Neural cell (in vitro differentiated cells): Measurements from ENCODE around the gene HMX1.

Source experiments
- CTCF ChIP-seq: fragments of 450-650 bp; IDR thresholded peaks from 2 replicates; pipeline ENCODE4 v1.5.1; 2014; ENCODE audit warnings: antibody characterized with exemption, mild to moderate bottlenecking, moderate library complexity; ENCODE audit not compliant: poor library complexity, severe bottlenecking
- EZH2 ChIP-seq: fragments of 200-600, 300-800 bp; shearing (Covaris generic), sonication (generic); IDR thresholded peaks from 2 replicates; pipeline ENCODE4 v1.6.1; 2014; ENCODE audit warnings: antibody characterized with exemption, low read length, borderline replicate concordance, mild to moderate bottlenecking; ENCODE audit not compliant: insufficient read depth, poor library complexity, severe bottlenecking
- MXI1 ChIP-seq: fragments of 450-650 bp; conservative IDR thresholded peaks from 2 replicates; pipeline ENCODE4 v1.6.1; 2014; ENCODE audit warnings: antibody characterized with exemption, mild to moderate bottlenecking; ENCODE audit not compliant: poor library complexity, severe bottlenecking
- POLR2AphosphoS5 ChIP-seq: IDR thresholded peaks from 2 replicates; pipeline ENCODE4 v1.6.1; 2012
- SMC3 ChIP-seq: fragments of 450-650 bp; conservative IDR thresholded peaks from 2 replicates; pipeline ENCODE4 v1.6.1; 2014; ENCODE audit warnings: antibody characterized with exemption, mild to moderate bottlenecking, moderate library complexity; ENCODE audit not compliant: poor library complexity

DNA sequence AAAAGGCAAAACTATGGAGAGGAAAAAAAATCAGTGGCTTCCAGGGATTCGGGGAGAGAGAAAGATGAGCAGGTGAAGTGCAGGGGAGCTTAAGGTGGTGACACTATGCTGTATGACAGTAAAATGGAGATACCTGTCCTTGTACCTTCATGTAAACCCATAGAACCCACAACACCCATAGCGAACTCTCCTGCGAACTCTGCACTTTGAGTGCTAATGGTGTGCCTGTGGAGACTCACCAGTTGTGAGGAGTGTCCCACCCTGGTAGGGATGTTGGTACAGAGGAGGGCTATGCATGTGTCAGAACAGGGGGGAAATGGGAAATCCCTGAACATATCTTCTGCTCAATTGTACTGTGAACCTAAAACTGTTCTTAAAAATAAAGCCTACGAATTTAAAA, 42.8 kb downstream of the HMX1 start:
- TF ChIP-seq CTCF (no peak), EZH2 (no peak), POLR2AphosphoS5 (no peak), SMC3 (no peak), MXI1 (no peak)
